ENCODE results near the gene MAP3K14.
"Not testable (repeated sequence)": the region's sequence is repeated elsewhere in the genome, so short reads cannot be mapped to it uniquely, and the experiment has no call there.

The MAP3K14 gene

GRCh38 chr17:45316434-45317110, at the start of gene MAP3K14:
Gene MAP3K14, minus strand, starts transcription at chr17:45317020. Its CDS starts 26,275 bp downstream, at chr17:45290745.
- peak in 1 of 2 donors; percentile 62 for DNase-seq (ENCODE audit: low read depth in 2 of 2)

- DNase-seq (ENCODE audit: low read depth in 2 of 2): no peak
These were observed 49.2 kb upstream of the MAP3K14 start for GRCh38 chr17:45366049-45366448.

GRCh38 chr17:45364531-45365390, 47.9 kb upstream of the MAP3K14 start:
- DNase-seq (ENCODE audit: low read depth in 2 of 2): no peak

- no peak for DNase-seq (ENCODE audit: low read depth in 2 of 2)
These were observed 46.7 kb upstream of the MAP3K14 start for GRCh38 chr17:45363498-45363897.

- no peak for DNase-seq (ENCODE audit: low read depth in 2 of 2)
These were observed 45.2 kb upstream of the MAP3K14 start for GRCh38 chr17:45361976-45362375.

GRCh38 chr17:45361451-45361850, 44.6 kb upstream of the MAP3K14 start:
- DNase-seq (ENCODE audit: low read depth in 2 of 2): no peak

GRCh38 chr17:45357364-45357997, 40.7 kb upstream of the MAP3K14 start:
- DNase-seq (ENCODE audit: low read depth in 2 of 2): no peak

GRCh38 chr17:45355087-45355486, 38.3 kb upstream of the MAP3K14 start:
- DNase-seq (ENCODE audit: low read depth in 2 of 2): no peak

GRCh38 chr17:45353043-45353442, 36.2 kb upstream of the MAP3K14 start:
- peak; percentile 12 to 15 for DNase-seq (ENCODE audit: low read depth in 2 of 2)

- no peak for DNase-seq (ENCODE audit: low read depth in 2 of 2)
These were observed 35.0 kb upstream of the MAP3K14 start for GRCh38 chr17:45351831-45352230.

GRCh38 chr17:45347444-45347843, 30.6 kb upstream of the MAP3K14 start:
- no peak for DNase-seq (ENCODE audit: low read depth in 2 of 2)

GRCh38 chr17:45346216-45347015, 29.6 kb upstream of the MAP3K14 start:
- no peak for DNase-seq (ENCODE audit: low read depth in 2 of 2)

- DNase-seq (ENCODE audit: low read depth in 2 of 2): no peak
These were observed 28.9 kb upstream of the MAP3K14 start for GRCh38 chr17:45345554-45346215.

- no peak for DNase-seq (ENCODE audit: low read depth in 2 of 2)
These were observed 28.4 kb upstream of the MAP3K14 start for GRCh38 chr17:45345246-45345553.

GRCh38 chr17:45343967-45344664, 27.3 kb upstream of the MAP3K14 start:
- DNase-seq (ENCODE audit: low read depth in 2 of 2): not testable (repeated sequence)

GRCh38 chr17:45342871-45343526, 26.2 kb upstream of the MAP3K14 start:
- DNase-seq (ENCODE audit: low read depth in 2 of 2): no peak

GRCh38 chr17:45342306-45342705, 25.5 kb upstream of the MAP3K14 start:
- no peak for DNase-seq (ENCODE audit: low read depth in 2 of 2)

GRCh38 chr17:45341533-45342158, 24.8 kb upstream of the MAP3K14 start:
- DNase-seq (ENCODE audit: low read depth in 2 of 2): no peak
